D721Med (cell line): ENCODE measurements around the gene FNIP1.
A peak's percentile ranks its signal among the peaks of the same experiment; 100 is the strongest.

Source experiments
- DNase-seq: peaks from one replicate; pipeline ENCODE4 v3.0.0; 2011; ENCODE audit warnings: low spot score; ENCODE audit not compliant: insufficient read length
- FAIRE-seq: peaks from 2 replicates; lab custom pipeline; 2011; peaks lifted over from hg19 to GRCh38; lab: Jason Lieb, UNC
- CTCF ChIP-seq: IDR thresholded peaks from 2 replicates; pipeline ENCODE4 v1.5.1; 2012; ENCODE audit warnings: mild to moderate bottlenecking, control low read depth; ENCODE audit not compliant: insufficient read depth; ENCODE audit errors: missing control alignments

The FNIP1 gene

GRCh38 chr5:131637694-131638093 is 159.1 kb downstream of the FNIP1 start:
- no peak for TF ChIP-seq CTCF
- DNase-seq (no peak), FAIRE-seq (no peak)

DNA sequence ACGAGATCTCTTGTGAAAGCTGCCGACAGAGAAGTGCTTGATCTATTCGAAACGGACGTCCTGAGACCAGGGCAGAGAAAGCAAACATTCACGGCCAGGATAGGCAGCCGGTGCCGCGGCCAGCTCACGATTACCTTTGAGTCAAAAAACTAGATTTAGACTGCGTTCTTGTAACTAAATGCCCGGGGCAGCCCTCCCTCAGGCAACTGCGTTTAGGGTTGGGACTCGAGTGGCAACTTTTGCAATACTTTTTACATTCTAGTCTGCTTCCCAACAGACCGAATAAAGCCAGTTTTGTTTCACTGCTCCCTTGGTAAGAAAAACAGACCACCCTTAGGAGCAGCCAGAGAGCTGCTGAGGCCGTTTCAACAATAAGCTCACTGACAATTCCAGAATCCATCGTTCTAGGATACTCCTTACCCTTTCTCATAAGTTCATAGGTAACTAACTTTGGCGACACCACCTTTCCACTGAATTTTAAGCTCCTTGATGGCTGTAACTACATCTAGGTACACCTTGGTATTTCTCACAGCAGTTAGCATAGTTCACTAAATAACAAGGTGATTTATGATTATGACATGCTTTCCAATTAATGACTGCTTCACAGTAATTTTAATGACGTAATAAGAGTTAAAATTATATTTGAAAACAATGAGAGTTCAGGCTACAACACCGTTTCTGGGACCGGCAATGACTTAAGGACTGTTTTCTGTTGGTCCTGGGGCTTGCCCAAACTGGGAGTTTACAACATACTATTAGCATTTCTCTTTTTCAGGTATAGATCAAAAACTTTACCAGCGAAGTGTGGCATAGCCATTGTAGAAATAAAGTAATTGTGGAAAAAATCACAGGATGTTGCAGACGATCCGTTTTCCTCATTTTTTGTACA is 160.9 kb downstream of the FNIP1 start:
- no peak for DNase-seq
- TF ChIP-seq CTCF, result no peak
- no peak for FAIRE-seq

DNA sequence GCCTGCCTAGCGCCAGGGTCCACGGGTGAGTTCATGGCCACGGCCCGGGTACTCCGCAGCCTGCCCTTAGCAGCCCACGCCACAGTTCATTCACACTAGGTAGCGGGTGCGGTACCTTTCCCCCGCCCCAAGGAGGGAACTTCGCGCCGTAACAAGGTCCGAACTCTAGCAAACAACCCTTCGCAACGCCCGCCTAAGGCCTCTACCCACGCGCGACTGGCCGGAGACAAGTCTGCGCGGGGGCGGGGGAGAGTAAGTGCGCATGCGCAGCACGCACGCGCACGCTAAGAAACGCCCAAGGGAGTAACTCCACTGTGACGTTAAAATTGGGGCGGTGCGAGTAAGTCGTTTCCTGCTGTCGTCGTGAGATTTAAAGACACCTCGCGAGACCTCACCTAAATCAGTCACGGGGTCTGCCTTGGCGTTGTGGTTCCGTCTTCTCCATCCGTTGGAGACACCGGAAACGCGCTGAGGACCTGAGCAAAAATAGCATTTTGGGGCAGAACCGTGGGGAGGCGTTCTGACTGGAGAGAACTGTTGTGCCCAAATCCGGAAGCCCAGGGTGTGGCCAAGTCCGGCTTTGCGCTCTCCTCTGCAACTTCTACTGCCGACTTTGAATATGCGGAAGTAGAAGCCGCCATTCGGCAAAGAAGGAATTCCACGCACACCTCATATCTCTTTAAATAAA is 161.7 kb downstream of the FNIP1 start, which contains the start of gene RAPGEF6:
RAPGEF6 (minus strand) TSS at position 234 of the 688 bp plus-strand sequence; CDS start at position 35, 199 bp downstream.
- TF ChIP-seq CTCF, result no peak
- FAIRE-seq, result peak; percentile 44
- peak; percentile 40 for DNase-seq

DNA sequence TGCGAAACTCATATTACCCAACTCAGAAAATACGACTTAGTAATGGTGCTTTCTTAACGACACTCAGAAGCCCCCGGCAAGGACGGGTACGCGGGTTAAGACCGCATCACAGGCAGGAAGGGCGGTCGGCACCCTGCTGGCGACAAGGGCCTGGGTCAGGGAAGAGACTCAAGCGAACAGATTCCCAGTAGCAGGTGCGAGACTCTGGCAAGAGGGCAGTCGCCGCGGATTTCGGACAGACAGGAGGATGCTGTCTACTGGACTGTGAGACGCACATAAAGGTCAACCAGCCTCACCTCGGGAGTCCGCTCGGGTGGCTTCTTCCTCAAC is 162.2 kb downstream of the FNIP1 start:
- no peak for TF ChIP-seq CTCF
- no peak for DNase-seq
- no peak for FAIRE-seq

- TF ChIP-seq CTCF, result no peak
- DNase-seq, result no peak
- FAIRE-seq, result no peak
These were observed 162.6 kb downstream of the FNIP1 start for GRCh38 chr5:131634238-131634637.

DNA sequence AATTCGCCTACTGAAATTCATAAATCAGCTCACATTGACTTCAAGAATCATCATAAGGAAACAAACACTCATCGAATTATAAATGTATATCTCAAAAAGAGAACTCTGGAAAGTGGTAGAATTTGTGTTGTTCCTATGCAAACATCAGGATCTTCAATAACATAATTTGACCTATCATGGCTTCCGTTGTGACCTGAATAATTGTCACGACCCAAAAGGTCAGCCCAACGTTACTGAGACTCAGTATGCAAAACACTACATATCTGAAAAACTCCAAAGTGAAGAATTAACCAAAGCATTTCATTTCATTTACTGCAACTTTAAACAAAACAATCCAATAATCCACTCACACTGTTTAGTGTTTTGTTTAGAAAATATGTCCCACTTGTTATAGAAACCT is 163.0 kb downstream of the FNIP1 start:
- TF ChIP-seq CTCF, result no peak
- no peak for DNase-seq
- FAIRE-seq, result no peak
